Kidney glomerular epithelial cell (primary cell): Measurements from ENCODE around the gene TUBA3C.

ENCODE experiments used
- DNase-seq: peaks from one replicate; lab custom pipeline; 2025; lab: John Stamatoyannopoulos, UW

Gene TUBA3C

DNA sequence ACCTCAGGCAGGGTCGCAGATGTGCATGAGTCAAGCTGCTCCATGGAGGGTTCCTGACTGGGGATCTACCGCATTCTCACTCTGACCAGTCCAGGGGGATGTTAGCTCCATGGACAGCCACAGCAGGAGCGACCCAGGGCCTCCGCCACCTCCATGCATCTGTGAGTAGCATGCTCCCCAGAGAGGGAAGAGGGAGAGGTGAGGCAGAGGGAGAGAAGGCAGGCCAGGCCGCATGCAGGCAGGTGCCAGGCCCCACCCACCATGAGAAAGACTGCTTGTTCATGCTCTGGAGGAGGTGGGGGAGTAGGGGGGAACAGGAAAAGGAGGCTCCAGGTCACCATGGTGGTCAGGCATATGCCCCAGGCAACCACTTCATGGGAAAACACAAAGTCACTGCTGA lies 20.3 kb downstream of the TUBA3C start:
- no peak for DNase-seq

DNA sequence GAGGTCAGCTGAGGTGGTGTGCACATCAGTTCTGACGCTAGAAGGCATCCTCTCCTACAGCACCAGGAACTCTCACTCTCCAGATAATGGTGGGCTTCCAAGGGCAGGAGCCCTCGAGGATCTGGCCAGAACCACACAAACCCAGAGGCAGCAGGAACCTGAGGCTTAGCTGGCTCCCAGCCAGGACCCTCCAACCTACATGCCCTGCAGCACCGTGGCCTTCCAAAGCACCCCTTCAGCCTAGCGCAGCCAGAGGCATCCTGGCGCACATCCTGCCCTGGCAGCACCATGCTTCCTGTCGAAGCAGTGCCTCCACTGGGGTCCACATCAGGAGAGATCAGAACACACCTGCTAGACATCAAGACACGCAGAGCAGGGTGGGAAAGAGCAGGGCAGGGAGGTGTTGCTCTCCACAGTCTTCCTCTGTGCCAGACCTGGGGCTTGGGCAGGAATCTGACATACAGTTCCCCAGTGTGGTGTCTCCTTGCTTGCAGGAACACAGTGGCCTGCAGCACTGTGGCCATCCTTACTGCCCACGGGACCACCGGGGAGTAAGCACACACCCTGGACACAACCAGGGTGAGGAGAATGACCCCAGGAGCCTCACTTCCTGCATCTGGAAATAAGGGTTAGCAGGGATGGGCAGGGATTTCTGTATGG lies 21.7 kb downstream of the TUBA3C start:
- DNase-seq = no peak

DNA sequence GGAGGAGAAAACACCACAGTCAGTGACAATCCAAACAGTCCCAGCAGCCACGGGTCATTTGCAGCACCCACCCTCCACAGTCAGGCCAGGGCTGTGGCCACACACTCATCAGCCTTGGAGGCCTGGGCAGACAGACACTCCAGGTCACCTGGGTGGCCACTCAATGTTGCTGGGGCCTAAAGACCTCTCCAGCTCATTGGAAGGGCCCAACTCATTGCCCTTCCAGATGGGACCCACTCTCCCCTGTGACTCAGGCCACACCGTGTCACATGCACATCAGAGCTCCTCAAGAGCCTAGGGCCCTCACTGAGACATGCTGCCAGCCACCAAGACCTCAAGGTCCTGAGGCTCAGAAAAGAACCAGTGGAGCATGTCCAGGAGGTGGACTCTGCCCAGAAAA lies 22.4 kb downstream of the TUBA3C start:
- DNase-seq = no peak

DNA sequence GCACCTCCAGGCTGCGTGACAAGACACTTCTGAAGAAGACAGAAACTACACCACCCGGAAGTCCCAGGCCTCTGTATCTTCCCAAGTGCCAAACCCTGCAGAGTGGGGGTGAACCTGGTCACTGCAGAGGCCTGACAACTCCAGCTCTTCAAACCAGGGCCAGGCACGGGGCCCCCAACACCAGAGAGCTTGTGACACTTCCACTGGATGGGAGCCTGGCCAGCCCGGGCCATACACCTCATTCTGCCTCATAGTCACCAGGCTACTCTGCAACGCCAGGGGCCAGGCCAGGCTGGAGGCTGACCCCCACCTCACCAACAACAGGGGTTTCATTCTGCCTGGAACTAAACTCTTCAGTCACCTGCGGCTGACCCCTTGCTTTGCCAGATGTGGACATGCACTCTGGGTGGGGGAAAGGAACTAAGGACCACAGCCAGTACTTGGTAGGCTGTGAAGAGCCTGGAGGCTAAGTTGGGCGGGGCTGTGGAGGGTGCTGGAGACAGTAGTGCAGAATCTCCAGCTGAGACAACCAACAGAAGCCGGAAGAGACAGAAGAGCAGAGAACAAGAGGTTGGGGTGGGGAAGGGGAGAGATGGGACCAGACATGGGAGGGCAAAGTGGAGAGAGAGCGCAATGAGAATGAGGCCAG lies 23.0 kb downstream of the TUBA3C start:
- no peak for DNase-seq

DNA sequence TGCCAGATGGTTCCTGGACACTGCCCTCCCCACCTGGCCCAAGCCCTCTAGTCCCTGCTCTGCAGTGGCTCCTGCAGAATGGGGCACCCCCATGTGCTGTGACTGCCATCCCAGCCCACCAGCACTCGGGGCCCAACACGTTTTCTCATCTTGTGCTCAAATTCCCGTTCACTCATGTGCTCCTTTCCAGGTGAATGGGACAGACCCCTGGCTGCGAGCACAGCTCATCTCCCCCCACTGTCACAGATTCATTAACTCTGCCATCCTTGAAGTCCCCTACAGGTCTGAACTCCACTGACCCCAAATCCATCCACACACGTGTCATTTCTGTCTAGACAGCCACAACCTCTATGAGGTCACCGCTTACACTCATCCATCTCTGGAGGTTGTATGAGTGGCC lies 23.6 kb downstream of the TUBA3C start:
- no peak for DNase-seq

DNA sequence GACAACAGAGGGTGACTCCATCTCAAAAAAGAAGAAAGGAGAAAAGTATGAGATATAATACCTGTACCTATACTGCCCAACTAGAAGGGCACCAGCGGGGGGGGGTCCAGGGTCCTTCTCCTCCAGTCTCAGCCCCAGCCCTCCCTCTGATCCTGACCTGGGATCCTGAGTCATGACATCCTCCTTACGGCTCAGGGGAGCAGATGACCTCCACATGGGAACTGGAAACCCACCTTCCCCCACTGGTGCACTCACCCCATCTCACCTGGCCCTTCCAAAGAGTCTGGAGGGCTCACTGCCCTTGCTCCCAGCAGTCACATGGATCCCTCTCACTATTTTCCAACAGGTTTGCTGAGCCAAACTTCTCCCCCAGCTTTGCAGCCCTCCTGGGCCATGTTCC lies 24.2 kb downstream of the TUBA3C start:
- no peak for DNase-seq

DNA sequence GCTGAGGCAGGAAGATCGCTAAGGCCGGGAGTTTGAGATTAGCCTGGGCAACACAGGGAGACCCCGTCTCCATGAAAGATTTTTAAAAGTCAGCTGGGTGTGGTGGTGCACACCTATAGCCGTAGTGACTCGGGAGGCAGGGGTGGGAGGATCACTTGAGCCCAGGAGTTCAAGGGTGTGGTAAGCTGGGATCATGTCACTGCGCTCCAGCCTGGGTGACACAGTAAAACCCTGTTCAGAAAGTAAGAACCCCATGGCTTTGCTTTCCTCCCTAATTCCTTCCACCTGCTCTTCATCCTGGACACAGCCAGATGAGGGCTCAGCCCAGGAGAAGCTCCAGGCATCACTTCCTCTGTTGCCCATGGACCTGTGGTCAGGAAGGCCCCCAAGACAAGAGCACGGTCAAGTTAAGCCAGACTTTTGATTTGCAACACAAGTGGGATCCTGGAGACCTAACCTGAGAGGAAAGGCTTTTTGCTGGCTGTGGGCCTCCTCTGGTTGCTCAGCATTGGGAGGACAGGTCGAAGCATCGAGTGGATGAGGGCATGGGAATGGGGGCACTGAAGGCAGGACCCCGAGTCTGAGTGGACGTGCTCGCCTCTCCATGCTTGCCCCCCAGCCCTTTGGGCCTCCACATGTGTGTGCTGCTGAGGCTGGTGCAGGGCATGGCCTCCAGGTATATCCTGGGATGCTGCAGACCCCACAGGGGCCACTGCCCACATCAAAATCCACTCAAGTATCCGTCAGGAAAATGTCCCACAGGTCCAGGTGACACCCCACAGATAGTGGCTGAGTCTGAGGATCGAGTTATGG lies 25.4 kb downstream of the TUBA3C start:
- no peak for DNase-seq

DNA sequence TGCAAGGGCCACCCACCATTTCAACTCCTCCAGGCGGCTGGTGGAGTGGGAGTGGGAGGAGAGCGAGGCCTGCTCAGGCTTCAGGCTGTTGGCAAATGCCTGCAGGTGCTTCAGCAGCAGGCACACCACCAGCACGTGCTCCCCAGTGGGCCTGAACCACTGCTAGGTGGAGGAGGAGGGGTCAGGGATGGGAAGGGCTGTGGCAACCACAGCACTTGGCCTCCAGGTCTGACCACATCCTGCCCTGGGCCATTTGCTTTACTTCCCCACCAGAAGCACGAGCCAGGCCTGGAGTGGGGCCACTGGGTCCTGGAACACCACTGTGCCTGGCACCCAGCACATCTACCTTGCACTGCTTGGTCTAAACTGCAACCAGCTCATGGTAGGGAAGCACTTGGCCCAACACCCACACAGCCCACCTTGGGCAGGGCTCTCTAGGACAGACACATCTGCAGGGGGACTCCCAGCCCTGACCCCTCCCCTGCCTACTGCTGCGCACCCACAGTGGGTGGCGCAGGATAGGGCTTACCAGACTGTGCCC lies 26.2 kb downstream of the TUBA3C start:
- no peak for DNase-seq

DNA sequence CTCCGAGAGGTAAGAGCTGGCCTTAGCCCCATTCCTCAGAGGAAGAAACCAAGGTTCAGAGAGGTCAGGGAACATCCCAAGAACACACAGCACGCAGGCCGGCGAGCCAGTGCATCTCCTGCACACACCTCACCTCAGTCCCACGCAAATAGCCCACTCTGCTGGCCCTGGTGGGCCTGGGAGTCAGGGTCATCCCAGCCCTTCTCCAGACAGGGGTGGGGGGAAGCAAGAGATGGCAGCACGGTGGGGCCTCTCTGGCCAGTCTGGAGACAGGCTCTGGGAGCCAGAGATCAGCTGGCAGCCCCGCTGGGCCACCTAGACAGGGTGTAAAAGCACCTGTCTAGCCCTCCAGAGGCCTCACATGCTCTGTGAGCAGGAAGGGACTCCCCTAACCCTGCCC lies 26.8 kb downstream of the TUBA3C start:
- DNase-seq = no peak

DNA sequence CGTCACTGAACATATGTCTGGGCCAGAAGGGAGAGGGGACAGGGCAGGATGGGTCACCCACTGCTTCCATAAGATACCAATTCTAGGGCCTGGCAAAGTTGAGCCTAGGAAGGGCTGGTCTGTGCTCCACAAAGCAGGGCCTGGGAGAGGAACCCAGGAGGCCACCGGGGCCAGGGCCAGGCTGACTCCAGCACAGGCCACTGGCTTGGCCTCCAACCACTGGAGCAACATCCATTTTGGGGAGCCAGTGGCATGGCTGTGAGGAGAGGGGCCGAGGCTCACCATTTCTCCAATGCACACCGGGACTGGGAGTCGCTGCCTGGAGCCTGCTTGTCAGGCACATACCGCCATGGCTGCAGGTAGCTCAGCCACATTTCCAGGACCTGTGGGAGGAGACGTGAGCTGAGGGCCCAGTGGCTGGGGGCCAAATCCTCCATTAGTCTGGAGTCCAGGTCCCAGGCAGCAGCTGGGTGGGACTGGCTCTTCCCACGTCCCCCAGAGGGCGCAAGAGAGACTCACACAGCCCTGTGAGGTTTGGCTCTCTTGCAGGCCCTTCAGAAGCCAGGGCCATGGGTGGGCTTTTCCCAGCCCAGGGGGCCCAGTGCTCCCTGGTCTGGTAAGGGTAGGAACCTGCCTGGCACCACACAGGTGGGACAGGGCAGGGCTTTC lies 27.7 kb downstream of the TUBA3C start:
- no peak for DNase-seq

DNA sequence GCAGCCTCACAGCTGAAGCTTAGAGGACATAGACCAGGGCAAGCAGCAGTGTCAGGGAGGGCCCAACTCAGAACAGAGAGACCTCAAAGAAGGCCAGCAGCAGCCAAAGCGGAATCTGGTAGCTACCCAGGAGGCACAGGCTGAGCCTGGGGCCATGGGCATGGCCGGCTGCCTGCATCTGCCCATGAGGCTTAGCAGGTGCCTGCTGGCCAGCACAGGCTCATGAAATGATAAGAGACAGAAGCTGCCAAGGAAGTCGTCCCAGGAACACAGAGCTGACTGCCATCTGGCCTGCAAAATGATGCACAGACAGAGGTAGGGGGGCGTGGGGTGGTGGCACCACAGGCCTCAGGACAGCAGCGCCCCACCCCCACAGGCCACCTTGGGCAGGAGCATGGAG lies 29.2 kb downstream of the TUBA3C start:
- DNase-seq = no peak

DNA sequence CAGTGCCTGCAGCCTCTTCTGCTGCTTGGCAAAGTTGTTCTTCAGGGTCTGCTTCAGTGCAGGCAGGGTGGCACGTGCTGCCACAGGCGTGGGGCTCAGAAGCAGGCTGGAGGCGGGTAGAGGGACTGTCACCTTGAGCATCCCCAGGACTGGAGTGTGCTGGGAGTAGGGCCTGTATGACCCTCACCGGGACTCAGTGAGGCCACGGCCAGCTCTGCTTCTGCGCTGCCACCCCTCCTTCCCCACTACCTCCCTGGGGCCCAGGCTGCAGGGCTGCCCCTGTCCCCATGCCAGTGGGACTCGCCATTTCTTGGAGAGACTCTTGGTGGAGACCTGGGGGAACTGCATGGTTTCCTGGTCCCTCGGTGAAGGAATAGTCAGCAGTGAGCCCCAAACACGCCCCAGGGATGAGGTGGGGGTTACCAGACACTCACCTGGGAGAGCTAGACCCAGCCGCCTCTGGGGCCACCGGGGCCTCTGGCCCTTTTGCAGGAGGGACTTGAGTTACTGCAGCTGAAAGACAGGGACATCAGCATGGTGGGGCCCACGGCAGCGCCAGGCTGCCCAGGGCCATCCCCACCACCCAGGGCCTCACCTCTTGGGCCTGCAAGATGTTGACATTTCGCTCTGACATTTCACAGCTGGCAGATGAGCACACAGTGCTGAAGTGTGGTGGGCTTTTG lies 29.9 kb downstream of the TUBA3C start:
- DNase-seq = no peak

DNA sequence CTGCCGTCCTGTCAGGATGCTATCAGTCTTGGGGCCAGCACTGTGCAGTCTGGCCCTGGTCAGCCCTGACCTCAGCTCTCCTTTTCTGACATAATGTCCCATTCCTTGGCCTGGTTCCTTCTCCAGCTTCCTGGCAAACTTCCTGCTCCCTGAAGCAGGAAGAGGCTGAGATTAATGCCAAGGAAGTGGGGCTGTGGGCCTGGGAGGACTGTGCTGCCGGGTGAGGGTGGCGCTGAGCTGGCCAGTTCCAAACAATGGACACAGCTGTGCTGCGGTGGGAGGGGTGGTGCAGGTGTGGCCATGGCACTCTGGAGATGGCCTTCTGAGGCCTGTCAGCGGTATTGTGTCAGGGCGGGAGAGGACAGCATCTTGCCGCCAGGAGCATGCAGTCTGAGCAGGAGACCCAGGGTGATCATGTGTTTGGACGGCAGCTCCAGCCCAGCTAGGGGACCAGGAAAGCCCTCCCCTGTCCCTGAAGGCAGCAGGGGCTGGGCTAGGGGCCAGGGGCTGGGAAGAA lies 30.9 kb downstream of the TUBA3C start:
- no peak for DNase-seq

DNA sequence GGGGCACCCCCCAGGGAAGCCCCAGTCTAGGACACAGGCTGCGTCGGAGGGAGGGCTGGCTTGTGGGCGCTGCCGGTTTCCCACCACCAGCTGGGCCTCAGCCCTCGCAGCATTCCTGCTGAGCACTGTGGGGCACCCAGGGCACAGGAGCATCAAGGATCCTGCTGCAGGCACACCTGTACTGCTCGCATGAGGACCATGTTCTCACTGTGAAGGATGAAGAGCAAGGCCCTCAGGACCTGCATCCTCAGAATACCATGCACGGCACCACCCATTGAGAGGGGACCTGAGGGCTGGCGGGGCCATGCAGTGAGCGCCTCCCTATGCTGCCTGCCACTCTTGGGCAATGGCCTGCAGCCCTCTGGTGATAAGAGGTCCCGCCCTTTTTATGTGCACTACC lies 31.4 kb downstream of the TUBA3C start:
- DNase-seq = no peak

DNA sequence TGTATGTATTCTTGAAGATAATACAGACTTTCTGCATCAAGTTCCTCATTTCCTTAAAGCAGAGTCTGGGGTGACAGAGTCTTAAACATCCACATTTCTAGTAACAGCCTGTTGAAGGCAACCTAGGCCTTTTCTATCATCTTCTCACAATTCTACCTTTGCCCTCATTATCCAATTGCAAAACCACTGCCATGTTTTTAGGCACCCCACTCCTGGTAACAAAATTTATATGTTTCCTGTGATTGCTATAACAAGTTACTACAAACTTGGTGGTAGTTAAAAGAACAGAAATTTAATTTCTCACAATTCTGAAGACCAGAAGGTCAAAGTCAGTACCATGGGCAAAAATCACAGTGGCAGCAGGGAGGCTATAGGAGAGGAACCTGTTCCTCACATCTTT lies 33.1 kb downstream of the TUBA3C start:
- no peak for DNase-seq
